Tibial nerve (tissue), 4 donors: Measurements from ENCODE around the gene FXYD1.
A peak's percentile ranks its signal among the peaks of the same experiment; 100 is the strongest.

Experiments used
- EP300 ChIP-seq, 2 donors: sonication (generic); formaldehyde crosslinking; IDR thresholded peaks; one replicate each; pipeline ENCODE4 v1.6.1; 2017; ENCODE audit warnings: antibody characterized with exemption in 2 of 2, mild to moderate bottlenecking in 1 of 2
- POLR2A ChIP-seq, 2 donors: fragments of 450-650 bp; IDR thresholded peaks; one replicate each; pipeline ENCODE4 v1.6.1; 2017; ENCODE audit warnings: antibody characterized with exemption in 2 of 2, mild to moderate bottlenecking in 2 of 2, moderate library complexity in 2 of 2
- TF ChIP-seq, protein P1 (sequence below), 5 experiments: fragments of 200-600 bp in 3 of 5; fragments of 450-650 bp in 2 of 5; sonication (generic) in 3 of 5; IDR thresholded peaks; one replicate each; pipeline ENCODE4 v1.5.1; 2016 to 2019; ENCODE audit warnings: antibody characterized with exemption in 5 of 5, mild to moderate bottlenecking in 3 of 5, moderate library complexity in 2 of 5

DNA sequence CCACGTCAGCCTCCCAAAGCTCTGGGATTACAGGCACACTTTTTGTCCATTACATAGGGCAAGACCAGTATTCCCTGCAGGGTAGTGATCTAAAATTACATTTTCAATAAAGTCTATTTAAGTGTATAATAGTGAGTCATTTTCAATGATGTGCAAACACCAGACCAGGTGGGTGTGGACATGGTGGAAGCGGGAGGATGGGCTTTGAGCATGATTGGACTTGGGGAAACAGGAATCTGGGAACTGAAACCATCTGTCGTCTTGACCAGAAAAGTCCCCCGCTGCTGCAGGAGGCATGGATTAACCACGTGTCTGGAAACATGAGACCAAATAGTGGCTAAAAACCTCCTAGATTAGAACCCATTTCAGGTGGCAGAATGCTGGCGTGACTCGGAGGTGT is 18.1 kb upstream of the FXYD1 start:
- TF ChIP-seq, protein P1, sequence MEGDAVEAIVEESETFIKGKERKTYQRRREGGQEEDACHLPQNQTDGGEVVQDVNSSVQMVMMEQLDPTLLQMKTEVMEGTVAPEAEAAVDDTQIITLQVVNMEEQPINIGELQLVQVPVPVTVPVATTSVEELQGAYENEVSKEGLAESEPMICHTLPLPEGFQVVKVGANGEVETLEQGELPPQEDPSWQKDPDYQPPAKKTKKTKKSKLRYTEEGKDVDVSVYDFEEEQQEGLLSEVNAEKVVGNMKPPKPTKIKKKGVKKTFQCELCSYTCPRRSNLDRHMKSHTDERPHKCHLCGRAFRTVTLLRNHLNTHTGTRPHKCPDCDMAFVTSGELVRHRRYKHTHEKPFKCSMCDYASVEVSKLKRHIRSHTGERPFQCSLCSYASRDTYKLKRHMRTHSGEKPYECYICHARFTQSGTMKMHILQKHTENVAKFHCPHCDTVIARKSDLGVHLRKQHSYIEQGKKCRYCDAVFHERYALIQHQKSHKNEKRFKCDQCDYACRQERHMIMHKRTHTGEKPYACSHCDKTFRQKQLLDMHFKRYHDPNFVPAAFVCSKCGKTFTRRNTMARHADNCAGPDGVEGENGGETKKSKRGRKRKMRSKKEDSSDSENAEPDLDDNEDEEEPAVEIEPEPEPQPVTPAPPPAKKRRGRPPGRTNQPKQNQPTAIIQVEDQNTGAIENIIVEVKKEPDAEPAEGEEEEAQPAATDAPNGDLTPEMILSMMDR (IDR thresholded peaks at IDR 0.05): no peak
- TF ChIP-seq POLR2A (IDR thresholded peaks at IDR 0.05) (peak in 1 of 2 donors; percentile 18), EP300 (IDR thresholded peaks at IDR 0.05) (peak in 1 of 2 donors; percentile 70)
